WTC11 (cell line): ENCODE data around the gene CFAP74.

Experiments used
- ATF1 ChIP-seq: sonication (generic); formaldehyde crosslinking; IDR thresholded peaks from 2 replicates; pipeline ENCODE4 v1.8.1; 2023; ENCODE audit warnings: mild to moderate bottlenecking, moderate library complexity, missing genetic modification reagents
- CTCF ChIP-seq: fragments of 200-600 bp; IDR thresholded peaks from 2 replicates; pipeline ENCODE4 v1.8.0; 2022; ENCODE audit warnings: antibody characterized with exemption
- ESRRA ChIP-seq: sonication (generic); formaldehyde crosslinking; IDR thresholded peaks from 2 replicates; pipeline ENCODE4 v1.8.1; 2022; ENCODE audit warnings: mild to moderate bottlenecking, missing genetic modification reagents, borderline replicate concordance
- ETV6 ChIP-seq: sonication (generic); formaldehyde crosslinking; IDR thresholded peaks from 2 replicates; pipeline ENCODE4 v1.8.1; 2022; ENCODE audit warnings: mild to moderate bottlenecking, missing genetic modification reagents
- FOXP1 ChIP-seq: sonication (generic); formaldehyde crosslinking; IDR thresholded peaks from 2 replicates; pipeline ENCODE4 v1.8.0; 2022; ENCODE audit warnings: missing genetic modification reagents, mild to moderate bottlenecking, moderate library complexity, borderline replicate concordance
- MAX ChIP-seq: sonication (generic); formaldehyde crosslinking; IDR thresholded peaks from 2 replicates; pipeline ENCODE4 v1.8.0; 2022; ENCODE audit warnings: mild to moderate bottlenecking, missing genetic modification reagents
- MYBL2 ChIP-seq: sonication (generic); formaldehyde crosslinking; IDR thresholded peaks from 2 replicates; pipeline ENCODE4 v1.8.1; 2023; ENCODE audit warnings: mild to moderate bottlenecking, moderate library complexity, missing genetic modification reagents
- NR2C2 ChIP-seq: sonication (generic); formaldehyde crosslinking; IDR thresholded peaks from 2 replicates; pipeline ENCODE4 v1.8.0; 2022; ENCODE audit warnings: mild to moderate bottlenecking, missing genetic modification reagents
- NR3C1 ChIP-seq: sonication (generic); formaldehyde crosslinking; conservative IDR thresholded peaks from 2 replicates; pipeline ENCODE4 v1.8.1; 2023; ENCODE audit warnings: low read depth, mild to moderate bottlenecking, missing genetic modification reagents
- PRDM15 ChIP-seq: sonication (generic); formaldehyde crosslinking; IDR thresholded peaks from 2 replicates; pipeline ENCODE4 v1.8.0; 2022; ENCODE audit warnings: missing genetic modification reagents
- TEAD4 ChIP-seq: sonication (generic); formaldehyde crosslinking; IDR thresholded peaks from 2 replicates; pipeline ENCODE4 v1.8.0; 2022; ENCODE audit warnings: mild to moderate bottlenecking, missing genetic modification reagents
- TF ChIP-seq, protein P1 (sequence below): sonication (generic); formaldehyde crosslinking; IDR thresholded peaks from 2 replicates; pipeline ENCODE4 v1.8.0; 2022; ENCODE audit warnings: mild to moderate bottlenecking, missing genetic modification reagents
- TF ChIP-seq, protein P2 (sequence below): sonication (generic); formaldehyde crosslinking; IDR thresholded peaks from 2 replicates; pipeline ENCODE4 v1.8.1; 2023; ENCODE audit warnings: mild to moderate bottlenecking, missing genetic modification reagents, moderate library complexity
- TF ChIP-seq, protein P3 (sequence below): sonication (generic); formaldehyde crosslinking; IDR thresholded peaks from 2 replicates; pipeline ENCODE4 v1.8.0; 2023; ENCODE audit warnings: missing genetic modification reagents, mild to moderate bottlenecking, borderline replicate concordance

- TF ChIP-seq CTCF (no peak), FOXP1 (CRISPR knock-in tag) (no peak), ETV6 (CRISPR knock-in tag) (no peak), MAX (CRISPR knock-in tag) (no peak), PRDM15 (CRISPR knock-in tag) (no peak), NR2C2 (CRISPR knock-in tag) (no peak), NR3C1 (no peak), MYBL2 (no peak), TEAD4 (CRISPR knock-in tag) (no peak), ATF1 (CRISPR knock-in tag) (no peak), ESRRA (CRISPR knock-in tag) (no peak)
- TF ChIP-seq, protein P1, sequence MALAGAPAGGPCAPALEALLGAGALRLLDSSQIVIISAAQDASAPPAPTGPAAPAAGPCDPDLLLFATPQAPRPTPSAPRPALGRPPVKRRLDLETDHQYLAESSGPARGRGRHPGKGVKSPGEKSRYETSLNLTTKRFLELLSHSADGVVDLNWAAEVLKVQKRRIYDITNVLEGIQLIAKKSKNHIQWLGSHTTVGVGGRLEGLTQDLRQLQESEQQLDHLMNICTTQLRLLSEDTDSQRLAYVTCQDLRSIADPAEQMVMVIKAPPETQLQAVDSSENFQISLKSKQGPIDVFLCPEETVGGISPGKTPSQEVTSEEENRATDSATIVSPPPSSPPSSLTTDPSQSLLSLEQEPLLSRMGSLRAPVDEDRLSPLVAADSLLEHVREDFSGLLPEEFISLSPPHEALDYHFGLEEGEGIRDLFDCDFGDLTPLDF (CRISPR knock-in tag) = no peak
- TF ChIP-seq, protein P2, sequence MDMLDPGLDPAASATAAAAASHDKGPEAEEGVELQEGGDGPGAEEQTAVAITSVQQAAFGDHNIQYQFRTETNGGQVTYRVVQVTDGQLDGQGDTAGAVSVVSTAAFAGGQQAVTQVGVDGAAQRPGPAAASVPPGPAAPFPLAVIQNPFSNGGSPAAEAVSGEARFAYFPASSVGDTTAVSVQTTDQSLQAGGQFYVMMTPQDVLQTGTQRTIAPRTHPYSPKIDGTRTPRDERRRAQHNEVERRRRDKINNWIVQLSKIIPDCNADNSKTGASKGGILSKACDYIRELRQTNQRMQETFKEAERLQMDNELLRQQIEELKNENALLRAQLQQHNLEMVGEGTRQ = no peak
- TF ChIP-seq, protein P3, sequence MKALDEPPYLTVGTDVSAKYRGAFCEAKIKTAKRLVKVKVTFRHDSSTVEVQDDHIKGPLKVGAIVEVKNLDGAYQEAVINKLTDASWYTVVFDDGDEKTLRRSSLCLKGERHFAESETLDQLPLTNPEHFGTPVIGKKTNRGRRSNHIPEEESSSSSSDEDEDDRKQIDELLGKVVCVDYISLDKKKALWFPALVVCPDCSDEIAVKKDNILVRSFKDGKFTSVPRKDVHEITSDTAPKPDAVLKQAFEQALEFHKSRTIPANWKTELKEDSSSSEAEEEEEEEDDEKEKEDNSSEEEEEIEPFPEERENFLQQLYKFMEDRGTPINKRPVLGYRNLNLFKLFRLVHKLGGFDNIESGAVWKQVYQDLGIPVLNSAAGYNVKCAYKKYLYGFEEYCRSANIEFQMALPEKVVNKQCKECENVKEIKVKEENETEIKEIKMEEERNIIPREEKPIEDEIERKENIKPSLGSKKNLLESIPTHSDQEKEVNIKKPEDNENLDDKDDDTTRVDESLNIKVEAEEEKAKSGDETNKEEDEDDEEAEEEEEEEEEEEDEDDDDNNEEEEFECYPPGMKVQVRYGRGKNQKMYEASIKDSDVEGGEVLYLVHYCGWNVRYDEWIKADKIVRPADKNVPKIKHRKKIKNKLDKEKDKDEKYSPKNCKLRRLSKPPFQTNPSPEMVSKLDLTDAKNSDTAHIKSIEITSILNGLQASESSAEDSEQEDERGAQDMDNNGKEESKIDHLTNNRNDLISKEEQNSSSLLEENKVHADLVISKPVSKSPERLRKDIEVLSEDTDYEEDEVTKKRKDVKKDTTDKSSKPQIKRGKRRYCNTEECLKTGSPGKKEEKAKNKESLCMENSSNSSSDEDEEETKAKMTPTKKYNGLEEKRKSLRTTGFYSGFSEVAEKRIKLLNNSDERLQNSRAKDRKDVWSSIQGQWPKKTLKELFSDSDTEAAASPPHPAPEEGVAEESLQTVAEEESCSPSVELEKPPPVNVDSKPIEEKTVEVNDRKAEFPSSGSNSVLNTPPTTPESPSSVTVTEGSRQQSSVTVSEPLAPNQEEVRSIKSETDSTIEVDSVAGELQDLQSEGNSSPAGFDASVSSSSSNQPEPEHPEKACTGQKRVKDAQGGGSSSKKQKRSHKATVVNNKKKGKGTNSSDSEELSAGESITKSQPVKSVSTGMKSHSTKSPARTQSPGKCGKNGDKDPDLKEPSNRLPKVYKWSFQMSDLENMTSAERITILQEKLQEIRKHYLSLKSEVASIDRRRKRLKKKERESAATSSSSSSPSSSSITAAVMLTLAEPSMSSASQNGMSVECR (CRISPR knock-in tag) = no peak
Measured at GRCh38 chr1:1924386-1924785, 79.2 kb downstream of the CFAP74 start.
